Activated effector memory CD4-positive, alpha-beta T cell treated with anti-CD3 and anti-CD28 coated beads, Interleukin-2, amount 50 U/mL, for 16 hours (primary cell): ENCODE data around the gene FHL3.
A peak's percentile ranks its signal among the peaks of the same experiment; 100 is the strongest.

ENCODE experiments used
- DNase-seq: peaks from one replicate; pipeline ENCODE4 v3.0.0-alpha.2; 2020

Gene FHL3

DNA sequence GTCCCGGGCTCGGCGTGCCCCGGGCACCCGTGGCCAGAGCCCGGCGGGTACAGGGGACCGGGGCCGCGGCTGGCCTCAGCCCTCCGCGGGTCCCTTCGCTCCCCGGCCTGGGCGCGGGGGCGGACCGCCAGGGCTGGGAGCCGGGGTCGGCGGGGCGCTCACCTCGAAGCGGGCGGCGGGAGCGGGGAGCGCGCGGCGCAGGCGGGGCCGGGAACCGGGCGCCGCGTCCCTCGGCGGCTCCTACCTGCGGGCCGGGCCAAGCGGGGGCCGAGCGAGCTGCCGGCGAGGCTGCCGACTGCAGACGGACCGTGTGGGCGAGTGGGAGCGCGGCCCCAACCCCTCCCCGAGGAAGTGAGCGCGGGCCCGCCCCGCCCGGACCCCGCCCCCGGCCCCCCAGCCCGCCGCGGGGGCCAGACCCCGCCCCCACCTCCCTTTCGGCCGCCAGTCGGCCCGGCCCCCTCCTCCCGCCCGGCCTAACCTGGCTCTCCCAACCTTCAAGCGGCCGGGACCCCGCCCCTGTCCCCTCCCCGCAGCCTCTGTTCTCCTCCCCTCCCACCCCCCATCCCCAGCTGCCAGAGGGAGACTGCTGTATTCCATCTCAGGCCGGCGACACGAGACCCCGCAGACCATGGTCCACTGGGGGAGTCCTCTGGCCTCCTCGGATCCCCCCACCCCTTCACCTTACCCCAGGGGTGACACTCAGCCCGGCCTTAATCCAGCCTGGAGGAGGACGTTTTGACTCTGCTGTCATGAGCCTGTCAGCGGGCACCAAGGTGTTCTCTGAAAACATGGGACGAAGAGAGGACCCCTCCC is at the start of gene FHL3:
Gene FHL3, minus strand, starts transcription at position 320 of the 813 bp plus-strand sequence. CDS start 6,102 bp downstream, outside the sequence.
- DNase-seq, result peak; percentile 80

DNA sequence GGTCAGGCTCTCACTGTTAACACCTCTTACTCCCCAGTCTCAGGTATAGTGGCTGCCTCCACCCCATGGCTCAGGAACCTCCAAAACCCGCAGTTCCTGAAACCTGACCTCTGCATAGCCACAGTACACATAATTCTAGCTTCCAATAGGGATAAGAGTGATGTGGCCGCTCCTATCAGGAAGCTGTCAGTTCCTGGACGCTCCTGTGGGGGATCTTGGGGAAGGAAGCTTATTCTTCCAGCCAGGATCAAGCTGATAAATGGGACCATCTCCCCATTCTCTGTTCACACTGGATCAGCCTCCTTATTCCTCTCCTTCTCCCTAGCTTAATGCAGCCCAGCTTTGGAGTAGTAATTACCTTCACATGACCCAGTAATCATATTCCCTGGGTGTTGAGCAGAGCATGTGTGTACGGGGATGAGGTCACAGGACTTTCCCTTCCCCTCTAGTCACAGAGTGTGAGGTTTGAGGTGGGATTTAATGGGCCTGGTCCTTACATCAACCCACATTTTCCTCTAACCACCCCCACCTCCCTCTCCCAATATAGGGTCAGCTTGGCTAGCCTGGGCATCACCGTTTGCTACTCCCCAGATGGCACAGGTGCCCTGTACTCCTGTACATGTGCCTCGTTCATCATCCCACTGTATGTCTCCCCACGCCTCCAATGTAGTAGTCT is 48.2 kb upstream of the FHL3 start:
- no peak for DNase-seq

GRCh38 chr1:38052750-38053415 is 47.6 kb upstream of the FHL3 start:
- DNase-seq, result no peak

DNA sequence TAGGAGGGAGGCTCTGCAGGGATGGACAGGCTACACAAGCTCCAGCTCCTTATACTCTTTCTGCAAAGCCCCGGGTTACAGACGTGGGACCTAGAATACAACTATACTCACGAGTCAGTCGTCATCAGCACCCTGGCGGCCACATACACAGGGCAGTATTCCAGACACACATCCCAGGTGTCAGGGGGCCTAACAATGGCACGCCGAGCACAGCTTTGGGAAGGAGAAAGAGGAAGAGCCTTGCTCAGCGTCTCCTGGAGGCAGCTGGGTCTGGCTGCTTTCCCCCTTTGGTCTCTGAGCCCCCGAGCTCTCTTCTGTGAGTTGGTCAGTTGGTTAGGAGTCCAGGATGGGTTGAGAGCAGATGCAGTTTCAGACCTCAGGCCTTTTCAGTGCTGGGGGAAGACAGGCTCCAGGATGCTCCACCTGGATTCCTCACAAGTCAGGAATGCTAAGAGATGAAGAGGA is 45.8 kb upstream of the FHL3 start:
- DNase-seq, result no peak

GRCh38 chr1:38050397-38051078 is 45.2 kb upstream of the FHL3 start:
- DNase-seq, result no peak

DNA sequence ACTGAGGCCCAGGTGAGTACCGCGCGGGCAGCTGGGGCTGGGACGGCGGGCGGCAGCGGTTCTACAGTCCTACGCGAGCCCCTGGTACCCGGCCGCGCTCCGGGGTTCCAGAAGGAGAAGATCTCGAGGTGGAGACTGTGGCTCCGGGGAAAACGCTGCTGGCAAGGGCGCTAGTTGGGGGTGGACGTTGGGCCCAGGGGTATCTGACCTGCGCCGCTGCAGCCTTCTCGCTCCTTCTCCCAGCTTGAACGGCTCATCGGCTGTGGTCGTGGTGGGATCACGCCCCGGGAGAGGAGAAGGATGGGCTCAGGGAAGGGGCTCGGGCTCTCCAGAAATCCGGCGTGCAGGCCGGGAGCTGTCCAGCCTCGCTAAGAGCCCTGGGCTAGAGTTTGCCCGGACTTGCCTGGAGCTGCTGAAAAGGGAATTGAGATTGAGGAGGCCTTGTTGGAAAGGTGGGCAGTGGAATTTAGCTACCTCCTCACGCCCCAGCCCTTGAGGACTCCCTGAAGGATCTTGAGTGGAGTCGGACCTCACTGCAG is 42.4 kb upstream of the FHL3 start:
- DNase-seq, result no peak

GRCh38 chr1:38046884-38047602 is 41.7 kb upstream of the FHL3 start:
- DNase-seq, result peak; percentile 92

DNA sequence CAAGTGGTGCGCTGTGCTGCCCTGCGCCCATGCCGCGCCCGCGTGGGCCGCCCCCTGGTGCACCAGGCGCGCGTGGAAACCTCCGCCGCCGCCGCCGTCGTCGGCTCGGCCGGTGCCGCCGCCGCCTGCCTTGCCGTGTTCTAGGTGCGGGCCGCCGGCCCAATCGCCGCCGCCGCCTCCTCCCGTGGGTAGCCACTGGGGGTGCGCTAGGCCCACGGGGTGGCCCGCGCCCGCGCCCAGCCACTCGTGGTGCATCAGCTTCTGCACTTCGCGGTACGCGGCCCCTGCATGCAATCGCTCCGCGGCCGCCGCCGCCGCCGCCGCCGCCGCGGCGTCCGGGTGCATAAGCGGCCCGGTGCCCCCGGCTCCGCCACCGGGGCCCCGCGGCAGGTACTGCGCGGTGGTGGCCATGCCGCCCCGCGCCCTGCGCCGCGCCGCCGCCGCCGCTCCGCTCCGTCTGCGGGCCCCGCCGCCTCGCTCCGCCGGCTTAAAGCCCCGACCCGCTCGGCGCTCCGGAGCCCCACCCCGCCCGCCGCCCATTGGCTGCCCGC is 41.1 kb upstream of the FHL3 start, which contains the start of gene POU3F1:
Gene POU3F1, minus strand, starts transcription at position 461 of the 551 bp plus-strand sequence. Its CDS starts 50 bp downstream, at position 411.
- DNase-seq, result peak; percentile 72

DNA sequence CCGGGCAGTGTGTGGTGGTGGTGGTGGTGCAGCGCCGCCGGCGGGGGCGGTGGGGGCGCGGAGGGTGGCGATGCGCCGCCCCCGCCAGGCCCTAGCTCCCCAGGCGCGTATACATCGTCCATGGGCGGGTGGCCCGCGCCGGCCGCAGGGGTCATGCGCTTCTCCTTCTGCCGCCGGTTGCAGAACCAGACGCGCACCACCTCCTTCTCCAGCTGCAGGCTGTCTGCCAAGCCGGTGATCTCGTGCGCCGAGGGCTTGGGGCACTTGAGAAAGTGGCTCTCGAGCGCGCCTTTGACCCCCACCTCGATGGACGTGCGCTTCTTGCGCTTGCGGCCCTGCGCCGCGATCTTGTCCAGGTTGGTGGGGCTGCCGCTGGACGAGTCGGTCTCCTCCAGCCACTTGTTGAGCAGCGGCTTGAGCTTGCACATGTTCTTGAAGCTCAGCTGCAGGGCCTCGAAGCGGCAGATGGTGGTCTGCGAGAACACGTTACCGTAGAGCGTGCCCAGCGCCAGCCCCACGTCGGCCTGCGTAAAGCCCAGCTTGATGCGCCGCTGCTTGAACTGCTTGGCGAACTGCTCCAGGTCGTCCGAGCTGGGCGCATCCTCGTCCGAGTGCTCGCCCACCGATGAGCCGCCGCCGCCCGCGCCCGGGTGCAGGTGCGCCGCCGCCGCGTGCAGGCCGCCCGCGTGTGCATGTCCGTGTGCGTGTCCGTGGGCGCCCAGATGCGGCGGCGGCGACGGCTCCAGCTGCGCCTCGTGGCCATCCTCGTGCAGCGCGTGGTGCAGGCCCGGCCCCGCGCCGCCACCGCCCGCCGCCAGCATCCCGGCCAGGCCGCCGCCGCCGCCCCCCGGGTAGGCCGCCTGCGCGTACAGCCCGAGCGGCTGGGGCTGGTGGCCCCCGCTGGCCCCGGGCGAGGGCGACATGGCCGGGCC is 40.4 kb upstream of the FHL3 start:
- DNase-seq, result no peak

- no peak for DNase-seq
These were observed 39.2 kb upstream of the FHL3 start for GRCh38 chr1:38044221-38045215.

DNA sequence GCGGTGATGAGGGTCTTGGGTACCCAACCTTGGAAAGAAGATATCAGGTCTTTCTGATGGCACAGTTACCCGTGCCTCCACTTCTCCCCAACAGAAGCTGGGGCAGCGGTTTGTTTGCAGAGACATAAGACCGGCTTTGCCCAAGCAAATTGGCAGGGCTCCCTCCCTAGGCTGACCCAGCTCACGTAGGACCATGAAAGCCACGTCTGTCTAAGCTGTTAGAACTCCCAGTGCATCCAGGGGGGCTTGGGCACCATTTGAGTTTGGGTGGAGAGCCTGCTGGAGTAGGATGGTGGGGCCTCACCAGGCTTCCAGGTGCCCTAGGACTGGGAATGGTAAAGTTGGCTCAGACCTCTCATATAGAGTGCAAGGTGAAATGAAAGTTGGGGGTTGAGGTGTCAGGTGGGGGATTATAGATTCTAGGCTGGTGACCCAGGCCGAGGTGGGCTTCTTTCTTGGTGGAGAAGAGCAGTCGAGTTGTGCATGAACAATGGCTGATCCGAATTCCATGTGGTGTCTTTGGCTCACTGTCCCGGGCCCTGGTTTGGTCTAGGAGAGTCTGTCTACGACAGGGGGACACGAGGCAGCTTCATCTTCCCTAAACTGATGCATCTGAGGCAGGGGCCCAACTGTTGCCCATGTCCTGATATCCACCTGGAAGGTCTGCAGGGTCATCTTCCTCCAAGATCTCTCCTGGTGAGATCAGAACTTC is 37.9 kb upstream of the FHL3 start:
- DNase-seq, result no peak

GRCh38 chr1:38041936-38042834 is 36.9 kb upstream of the FHL3 start:
- no peak for DNase-seq

DNA sequence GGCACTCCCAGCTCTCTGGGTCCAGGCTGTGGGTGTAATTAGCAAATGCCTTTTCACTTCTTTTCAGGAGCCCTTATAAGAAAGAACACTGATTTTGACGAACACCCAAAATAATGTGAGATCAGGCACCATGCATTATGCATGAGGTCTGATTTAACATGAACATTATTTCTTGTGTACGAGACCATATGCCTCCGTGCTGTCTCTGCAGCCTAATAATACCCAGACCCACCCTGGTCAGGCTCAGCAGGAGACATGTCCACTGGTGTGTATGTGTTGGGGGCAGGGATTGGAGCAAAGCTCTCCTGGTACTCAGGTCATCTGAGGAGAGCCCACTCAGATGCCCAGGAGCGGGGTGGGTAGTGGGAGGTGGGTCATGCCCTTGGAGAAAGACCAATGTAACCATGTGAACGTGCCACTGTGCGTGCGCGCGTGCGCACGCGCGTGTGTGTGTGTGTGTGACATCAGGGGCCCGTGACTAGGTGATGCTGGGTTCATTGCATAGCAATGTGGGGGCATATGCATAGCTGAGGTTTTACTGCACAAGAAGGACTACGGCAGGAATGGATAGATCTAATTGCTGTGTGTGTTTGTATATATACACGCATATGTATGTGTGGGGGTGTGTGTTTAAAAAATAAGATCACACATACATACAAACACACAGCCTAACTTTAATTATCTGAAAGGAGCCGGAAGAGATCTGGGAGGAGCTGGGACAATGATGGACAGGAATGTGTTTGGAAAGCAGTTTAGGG is 34.2 kb upstream of the FHL3 start:
- DNase-seq, result peak; percentile 24

GRCh38 chr1:38038861-38039260 is 33.5 kb upstream of the FHL3 start:
- no peak for DNase-seq

GRCh38 chr1:38037221-38037939 is 32.1 kb upstream of the FHL3 start:
- DNase-seq, result peak; percentile 64

GRCh38 chr1:38034871-38035270 is 29.6 kb upstream of the FHL3 start:
- peak; percentile 57 for DNase-seq
